ENCODE measurements around the gene GATB.

DNA sequence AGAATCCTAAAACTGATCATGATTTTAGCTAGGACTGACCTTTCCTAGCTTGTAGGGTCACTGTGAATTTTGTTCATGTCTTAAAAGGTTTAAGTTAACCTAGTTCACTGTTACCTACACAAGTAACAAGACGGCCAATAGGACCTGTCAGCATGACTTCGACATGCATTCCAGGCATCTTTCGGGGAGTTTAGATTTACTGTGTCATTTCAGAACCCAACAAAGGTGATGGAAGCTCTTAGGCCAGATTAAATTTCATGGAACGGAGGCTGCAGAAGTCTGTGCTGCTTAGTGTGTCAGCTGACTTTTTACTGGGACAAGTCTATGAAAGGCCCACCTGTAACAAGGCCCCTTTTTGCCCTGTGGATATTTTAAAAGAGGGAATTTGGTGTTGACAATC lies 93.1 kb downstream of the GATB start:
- TF ChIP-seq, protein P1, sequence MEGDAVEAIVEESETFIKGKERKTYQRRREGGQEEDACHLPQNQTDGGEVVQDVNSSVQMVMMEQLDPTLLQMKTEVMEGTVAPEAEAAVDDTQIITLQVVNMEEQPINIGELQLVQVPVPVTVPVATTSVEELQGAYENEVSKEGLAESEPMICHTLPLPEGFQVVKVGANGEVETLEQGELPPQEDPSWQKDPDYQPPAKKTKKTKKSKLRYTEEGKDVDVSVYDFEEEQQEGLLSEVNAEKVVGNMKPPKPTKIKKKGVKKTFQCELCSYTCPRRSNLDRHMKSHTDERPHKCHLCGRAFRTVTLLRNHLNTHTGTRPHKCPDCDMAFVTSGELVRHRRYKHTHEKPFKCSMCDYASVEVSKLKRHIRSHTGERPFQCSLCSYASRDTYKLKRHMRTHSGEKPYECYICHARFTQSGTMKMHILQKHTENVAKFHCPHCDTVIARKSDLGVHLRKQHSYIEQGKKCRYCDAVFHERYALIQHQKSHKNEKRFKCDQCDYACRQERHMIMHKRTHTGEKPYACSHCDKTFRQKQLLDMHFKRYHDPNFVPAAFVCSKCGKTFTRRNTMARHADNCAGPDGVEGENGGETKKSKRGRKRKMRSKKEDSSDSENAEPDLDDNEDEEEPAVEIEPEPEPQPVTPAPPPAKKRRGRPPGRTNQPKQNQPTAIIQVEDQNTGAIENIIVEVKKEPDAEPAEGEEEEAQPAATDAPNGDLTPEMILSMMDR (IDR thresholded peaks at IDR 0.05) = no peak
- TF ChIP-seq POLR2A (IDR thresholded peaks at IDR 0.05) = no peak

Data from tibial nerve (tissue), 3 donors.